GM23248 (cell line): Measurements from ENCODE around the gene PPP1R1A. TPM values are rescaled to one million over a fixed set of nuclear protein-coding genes. Genes with fewer than 3 reads are reported as not detected.

Experiments used
- DNase-seq: peaks from one replicate; pipeline ENCODE4 v3.0.0-alpha.2; 2015
- H2AFZ ChIP-seq: fragments of 200-600 bp; sonication (generic); 2 replicates; pipeline ENCODE4 v1.6.1; 2016; ENCODE audit warnings: antibody characterized with exemption
- H3F3A ChIP-seq: fragments of 200-600 bp; sonication (generic); 2 replicates; pipeline ENCODE4 v1.6.1; 2016; ENCODE audit warnings: mild to moderate bottlenecking, antibody characterized with exemption, mixed run types; ENCODE audit not compliant: insufficient read depth
- H3K27ac ChIP-seq: fragments of 200-600 bp; sonication (generic); 2 replicates; pipeline ENCODE4 v1.5.1; 2016; ENCODE audit warnings: mild to moderate bottlenecking
- H3K27me3 ChIP-seq: fragments of 200-600 bp; sonication (generic); replicated peaks from 2 replicates; pipeline ENCODE4 v1.6.1; 2016; ENCODE audit warnings: mild to moderate bottlenecking; ENCODE audit not compliant: insufficient read depth
- H3K36me3 ChIP-seq: fragments of 200-600 bp; sonication (generic); 2 replicates; pipeline ENCODE4 v1.6.1; 2016; ENCODE audit warnings: low read depth, mild to moderate bottlenecking
- H3K4me1 ChIP-seq: fragments of 200-600 bp; sonication (generic); 2 replicates; pipeline ENCODE4 v1.6.1; 2016; ENCODE audit warnings: mild to moderate bottlenecking; ENCODE audit not compliant: insufficient read depth
- H3K4me2 ChIP-seq: fragments of 200-600 bp; sonication (generic); one replicate; pipeline ENCODE4 v1.6.1; 2016; ENCODE audit warnings: mild to moderate bottlenecking; ENCODE audit not compliant: unreplicated experiment
- H3K4me3 ChIP-seq: fragments of 200-600 bp; sonication (generic); 2 replicates; pipeline ENCODE4 v1.5.1; 2016; ENCODE audit warnings: mild to moderate bottlenecking
- H3K79me2 ChIP-seq: fragments of 200-600 bp; sonication (generic); 2 replicates; pipeline ENCODE4 v1.6.1; 2016; ENCODE audit warnings: mild to moderate bottlenecking; ENCODE audit not compliant: insufficient read depth
- H3K9ac ChIP-seq: fragments of 200-600 bp; sonication (generic); 2 replicates; pipeline ENCODE4 v1.6.1; 2016; ENCODE audit warnings: mild to moderate bottlenecking
- H3K9me2 ChIP-seq: fragments of 200-600 bp; sonication (generic); 2 replicates; pipeline ENCODE4 v1.6.1; 2016; ENCODE audit warnings: mixed run types, mild to moderate bottlenecking, moderate library complexity; ENCODE audit not compliant: insufficient read depth
- H3K9me3 ChIP-seq: fragments of 200-600 bp; sonication (generic); one replicate; pipeline ENCODE4 v1.6.1; 2017; ENCODE audit warnings: low read depth
- H4K20me1 ChIP-seq: fragments of 200-600 bp; sonication (generic); 2 replicates; pipeline ENCODE4 v1.6.0; 2016; ENCODE audit not compliant: insufficient read depth
- EZH2 ChIP-seq: fragments of 200-600 bp; sonication (generic); IDR thresholded peaks from 2 replicates; pipeline ENCODE4 v1.6.1; 2018; ENCODE audit warnings: antibody characterized with exemption, mild to moderate bottlenecking; ENCODE audit not compliant: insufficient read depth, poor library complexity, severe bottlenecking
- EZH2phosphoT487 ChIP-seq: fragments of 200-600 bp; sonication (generic); IDR thresholded peaks from 2 replicates; pipeline ENCODE4 v1.6.1; 2018; ENCODE audit warnings: antibody characterized with exemption, moderate library complexity, mild to moderate bottlenecking, low read depth; ENCODE audit not compliant: insufficient read depth
- WGBS, 2 experiments: methylation state at CpG; one replicate each; pipeline ENCODE4 v1.1.6; 2015 to 2017; ENCODE audit warnings: low lambda C conversion rate in 2 of 2, low coverage in 1 of 2; ENCODE audit errors: missing lambda C conversion rate in 2 of 2; 5-methylcytosine and 5-hydroxymethylcytosine counted together
- in situ Hi-C: fragments of 300-500 bp; cut with MboI; formaldehyde crosslinking; loops from 2 replicates; pipeline ENCODE4 v1.15.0; 2020
- polyA plus RNA-seq: library from polyadenylated mRNA; unstranded; fragments of >200 nt; fragmentation: Nextera tagmentation; extraction: Ambion mirVana; gene quantifications from 2 replicates; pipeline ENCODE4 v1.2.1, GENCODE V29; 2016
- total RNA-seq: library from RNA; depleted of rRNA; stranded (reverse); fragments of >200 nt; shearing (Covaris generic); gene quantifications from 2 replicates; pipeline ENCODE4 v1.2.3, GENCODE V29; 2014

The PPP1R1A gene
- total and polyA plus RNA-seq, 2 experiments from 2014 or later = not detected

DNA sequence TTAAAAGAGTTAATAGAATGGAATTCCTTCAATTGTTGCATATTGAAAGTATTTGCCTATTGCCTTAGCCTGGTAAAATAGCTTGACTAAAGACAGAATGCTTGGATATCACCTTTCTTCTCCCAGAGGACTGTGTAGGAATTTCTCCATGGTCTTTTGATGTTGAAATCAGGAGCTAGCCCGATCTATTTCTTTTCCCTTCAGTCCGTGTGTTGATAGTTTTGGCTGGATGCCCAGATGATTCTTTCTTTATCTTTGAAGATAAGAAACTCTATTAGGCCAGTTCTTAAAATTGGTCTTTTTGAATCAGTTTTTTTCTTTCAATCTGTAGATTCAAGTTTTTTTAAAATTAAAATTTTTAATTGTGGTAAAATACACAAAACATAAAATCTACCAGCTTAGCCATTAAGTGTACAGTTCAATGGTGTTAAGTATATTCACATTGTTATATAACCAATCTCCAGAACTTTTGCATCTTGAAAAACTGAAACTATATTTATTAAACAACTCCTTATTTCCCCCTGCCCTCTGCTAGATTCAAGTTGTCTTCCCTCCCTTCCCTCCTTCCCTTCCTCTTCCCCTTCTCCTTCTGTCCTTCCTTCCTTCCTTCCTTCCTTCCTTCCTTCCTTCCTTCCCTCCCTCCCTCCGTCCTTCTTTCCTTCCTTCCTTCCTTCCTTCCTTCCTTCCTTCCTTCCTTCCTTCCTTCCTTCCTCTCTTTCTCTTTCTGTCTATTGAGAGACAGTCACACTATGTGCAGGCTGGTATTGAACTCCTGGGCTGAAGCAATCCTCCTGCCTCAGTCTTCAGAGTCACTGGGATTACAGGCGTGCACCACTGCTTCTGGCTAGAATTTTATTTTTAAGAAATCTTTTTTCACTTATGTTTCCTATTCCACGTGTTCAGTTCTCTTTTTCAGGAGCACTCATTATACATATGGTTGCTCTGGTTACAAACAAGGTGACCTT is 36.1 kb upstream of the PPP1R1A start:
- no peak overlapping the region for H3K27ac ChIP-seq
- no peaks in the 10 kb centered on the region for H3K36me3 ChIP-seq
- no peaks in the 10 kb centered on the region for H3K79me2 ChIP-seq
- peaks cover 41% of the 10 kb centered on the region for H3K27me3 ChIP-seq
- no peak overlapping the region for H3K4me2 ChIP-seq
- no peaks in the 10 kb centered on the region for H3K9me3 ChIP-seq
- WGBS, 2 experiments = 1% methylated on average over 4 to 5 of the region's 5 CpGs
- no peaks in the 10 kb centered on the region for H3K9me2 ChIP-seq
- no peaks in the 10 kb centered on the region for H3K4me1 ChIP-seq
- in situ Hi-C loops = no loop called here
- no peaks in the 10 kb centered on the region for H3F3A ChIP-seq
- TF ChIP-seq EZH2 = no peak
- TF ChIP-seq EZH2phosphoT487 = no peak
- H3K4me3 ChIP-seq = no peak overlapping the region
- no peak for DNase-seq
- no peaks in the 10 kb centered on the region for H4K20me1 ChIP-seq
- H2AFZ ChIP-seq = no peak overlapping the region
- H3K9ac ChIP-seq = no peak overlapping the region

GRCh38 chr12:54622463-54623183 is 34.2 kb upstream of the PPP1R1A start:
- Histone ChIP-seq H3K4me3 (no peak overlapping the region), H3K79me2 (no peaks in the 10 kb centered on the region), H3K4me1 (no peaks in the 10 kb centered on the region), H3K4me2 (no peak overlapping the region), H4K20me1 (no peaks in the 10 kb centered on the region), H2AFZ (no peak overlapping the region), H3F3A (no peaks in the 10 kb centered on the region), H3K27me3 (peaks cover 49% of the 10 kb centered on the region), H3K9ac (no peak overlapping the region), H3K9me2 (no peaks in the 10 kb centered on the region), H3K9me3 (no peaks in the 10 kb centered on the region), H3K27ac (no peak overlapping the region), H3K36me3 (no peaks in the 10 kb centered on the region)
- in situ Hi-C loops = no loop called here
- no peak for TF ChIP-seq EZH2phosphoT487
- TF ChIP-seq EZH2 = no peak
- peak; percentile 12 for DNase-seq

DNA sequence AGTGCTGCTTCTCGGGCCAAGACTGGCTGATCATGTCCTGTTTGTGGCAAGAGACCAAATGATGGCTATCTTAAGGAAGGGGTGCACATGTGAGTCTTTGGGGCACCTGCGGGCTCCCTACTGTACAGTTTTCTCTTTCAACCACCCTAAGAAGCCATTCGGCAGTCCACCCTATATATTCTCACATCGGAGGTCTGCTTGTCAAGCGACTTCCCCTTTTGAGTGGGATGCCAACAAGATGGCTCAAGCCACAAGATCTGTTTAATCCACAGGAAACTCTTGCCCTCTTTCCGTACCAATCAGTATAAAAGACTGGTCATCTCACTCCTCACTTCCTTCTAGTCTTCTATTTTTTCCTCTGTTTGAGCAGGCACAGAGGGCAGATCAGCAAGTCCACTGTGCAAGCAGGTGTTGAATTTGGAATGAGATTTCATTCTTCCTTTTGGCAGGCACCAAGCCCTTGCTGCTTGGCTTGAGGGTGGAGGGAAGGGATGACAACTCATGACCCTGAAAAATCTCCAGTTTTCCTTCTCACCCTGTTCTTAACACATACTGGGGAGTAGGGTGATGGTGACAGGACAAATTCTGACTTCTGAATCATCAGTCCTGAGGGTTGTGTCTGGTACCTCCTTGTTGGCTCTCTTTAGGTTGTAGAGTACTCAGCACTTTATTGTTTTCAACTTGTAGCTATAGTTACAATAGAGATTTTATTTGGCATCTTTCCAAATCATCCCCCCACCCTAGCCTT is 28.6 kb upstream of the PPP1R1A start:
- no peaks in the 10 kb centered on the region for H3K79me2 ChIP-seq
- TF ChIP-seq EZH2phosphoT487 (no peak), EZH2 (no peak)
- H3F3A ChIP-seq = no peaks in the 10 kb centered on the region
- H2AFZ ChIP-seq = no peak overlapping the region
- H4K20me1 ChIP-seq = no peaks in the 10 kb centered on the region
- no peak overlapping the region for H3K27ac ChIP-seq
- H3K9ac ChIP-seq = no peak overlapping the region
- H3K9me2 ChIP-seq = no peaks in the 10 kb centered on the region
- H3K36me3 ChIP-seq = no peaks in the 10 kb centered on the region
- H3K9me3 ChIP-seq = no peaks in the 10 kb centered on the region
- H3K4me1 ChIP-seq = no peaks in the 10 kb centered on the region
- no peak for DNase-seq
- 46 to 53% methylated on average over 6 of the region's 6 CpGs for WGBS, 2 experiments
- H3K4me3 ChIP-seq = no peak overlapping the region
- H3K4me2 ChIP-seq = no peak overlapping the region
- in situ Hi-C loops = no loop called here
- H3K27me3 ChIP-seq = peaks cover 50% of the 10 kb centered on the region

- 0% methylated on average over 1 of the region's 1 CpG for WGBS, 2 experiments
- TF ChIP-seq EZH2 (no peak), EZH2phosphoT487 (no peak)
- no peak overlapping the region for H3K27ac ChIP-seq
- H3K36me3 ChIP-seq = no peaks in the 10 kb centered on the region
- DNase-seq = no peak
- no peak overlapping the region for H3K9ac ChIP-seq
- in situ Hi-C loops = no loop called here
- H3K9me2 ChIP-seq = no peaks in the 10 kb centered on the region
- H3K4me1 ChIP-seq = no peaks in the 10 kb centered on the region
- no peak overlapping the region for H3K4me3 ChIP-seq
- no peaks in the 10 kb centered on the region for H3K79me2 ChIP-seq
- no peak overlapping the region for H3K4me2 ChIP-seq
- H3F3A ChIP-seq = no peaks in the 10 kb centered on the region
- no peak overlapping the region for H2AFZ ChIP-seq
- no peaks in the 10 kb centered on the region for H4K20me1 ChIP-seq
- peaks cover 42% of the 10 kb centered on the region for H3K27me3 ChIP-seq
- H3K9me3 ChIP-seq = no peaks in the 10 kb centered on the region
Measured at GRCh38 chr12:54612225-54612750, 23.8 kb upstream of the PPP1R1A start.
